GM21825 (cell line): ENCODE data around the gene HIPK2.
"Not testable (repeated sequence)": the region's sequence is repeated elsewhere in the genome, so short reads cannot be mapped to it uniquely, and the experiment has no call there.

Source experiments
- ATAC-seq: cut with Tn5 transposase; IDR thresholded peaks from one replicate; pipeline ENCODE4 v1.9.1; 2021; ENCODE audit warnings: mild to moderate bottlenecking, moderate library complexity; ENCODE audit not compliant: unreplicated experiment

The HIPK2 gene

GRCh38 chr7:139557857-139558581, 219.8 kb downstream of the HIPK2 start:
- no peak for ATAC-seq

GRCh38 chr7:139553991-139554700, 223.7 kb downstream of the HIPK2 start:
- ATAC-seq, result not testable (repeated sequence)

- ATAC-seq, result no peak
Measured at GRCh38 chr7:139548302-139549028, 229.3 kb downstream of the HIPK2 start.

- no peak for ATAC-seq
Measured at GRCh38 chr7:139544645-139545044, 233.2 kb downstream of the HIPK2 start.

- ATAC-seq, result no peak
Measured at GRCh38 chr7:139543801-139544603, 233.8 kb downstream of the HIPK2 start.

- no peak for ATAC-seq
Measured at GRCh38 chr7:139542308-139543151, 235.3 kb downstream of the HIPK2 start.

- no peak for ATAC-seq
Measured at GRCh38 chr7:139541600-139542307, 236.0 kb downstream of the HIPK2 start.

GRCh38 chr7:139540203-139540602, 237.6 kb downstream of the HIPK2 start:
- ATAC-seq, result no peak

- no peak for ATAC-seq
Measured at GRCh38 chr7:139538881-139539635, 238.7 kb downstream of the HIPK2 start.

- no peak for ATAC-seq
Measured at GRCh38 chr7:139536152-139536551, 241.6 kb downstream of the HIPK2 start.

GRCh38 chr7:139534966-139535651, 242.7 kb downstream of the HIPK2 start:
- no peak for ATAC-seq

GRCh38 chr7:139534096-139534495, 243.7 kb downstream of the HIPK2 start:
- ATAC-seq, result no peak

GRCh38 chr7:139532636-139533155, 245.1 kb downstream of the HIPK2 start:
- no peak for ATAC-seq

GRCh38 chr7:139531094-139531493, 246.7 kb downstream of the HIPK2 start:
- no peak for ATAC-seq

- no peak for ATAC-seq
Measured at GRCh38 chr7:139526578-139527544, 250.9 kb downstream of the HIPK2 start.

- no peak for ATAC-seq
Measured at GRCh38 chr7:139525750-139526149, 252.0 kb downstream of the HIPK2 start.

GRCh38 chr7:139525239-139525638, 252.6 kb downstream of the HIPK2 start:
- no peak for ATAC-seq
